Measurements from ENCODE around the gene RPAP3.
A peak's percentile ranks its signal among the peaks of the same experiment; 100 is the strongest.

Gene RPAP3

DNA sequence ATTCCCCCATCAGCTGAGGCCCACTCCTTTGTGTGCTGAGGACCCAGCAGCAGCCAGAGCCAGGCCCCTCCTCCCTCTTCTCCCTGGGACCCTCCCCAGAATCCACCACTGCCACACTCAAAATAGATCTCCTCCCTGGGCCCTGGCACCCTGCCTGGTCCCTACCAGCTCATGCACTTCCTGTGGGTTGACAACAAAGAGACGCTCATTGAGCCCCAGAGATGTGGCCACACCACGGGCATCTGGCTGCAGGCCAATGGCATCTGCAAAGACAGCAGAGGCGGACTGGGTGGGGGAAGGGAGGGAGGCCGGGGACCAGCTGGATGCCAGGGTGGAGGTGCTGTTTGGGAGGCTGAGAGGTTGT is 35.5 kb upstream of the RPAP3 start:
- Histone ChIP-seq H3K9me3 (ENCODE audit: control insufficient read depth, insufficient read depth, low read length) (no peaks in the 10 kb centered on the region), H3K27ac (ENCODE audit: low read depth, low read length) (no peak overlapping the region), H3K9ac (ENCODE audit: low read depth, low read length) (no peak overlapping the region), H3K36me3 (ENCODE audit: control insufficient read depth, insufficient read depth, low read length) (no peaks in the 10 kb centered on the region), H3K4me3 (ENCODE audit: low read depth, low read length) (no peak overlapping the region), H3K4me1 (ENCODE audit: control insufficient read depth, insufficient read depth, low read length) (peaks cover 2% of the 10 kb centered on the region; the same call in 1 of the 2 replicates), H3K27me3 (ENCODE audit: control insufficient read depth, insufficient read depth, low read length) (no peaks in the 10 kb centered on the region)

DNA sequence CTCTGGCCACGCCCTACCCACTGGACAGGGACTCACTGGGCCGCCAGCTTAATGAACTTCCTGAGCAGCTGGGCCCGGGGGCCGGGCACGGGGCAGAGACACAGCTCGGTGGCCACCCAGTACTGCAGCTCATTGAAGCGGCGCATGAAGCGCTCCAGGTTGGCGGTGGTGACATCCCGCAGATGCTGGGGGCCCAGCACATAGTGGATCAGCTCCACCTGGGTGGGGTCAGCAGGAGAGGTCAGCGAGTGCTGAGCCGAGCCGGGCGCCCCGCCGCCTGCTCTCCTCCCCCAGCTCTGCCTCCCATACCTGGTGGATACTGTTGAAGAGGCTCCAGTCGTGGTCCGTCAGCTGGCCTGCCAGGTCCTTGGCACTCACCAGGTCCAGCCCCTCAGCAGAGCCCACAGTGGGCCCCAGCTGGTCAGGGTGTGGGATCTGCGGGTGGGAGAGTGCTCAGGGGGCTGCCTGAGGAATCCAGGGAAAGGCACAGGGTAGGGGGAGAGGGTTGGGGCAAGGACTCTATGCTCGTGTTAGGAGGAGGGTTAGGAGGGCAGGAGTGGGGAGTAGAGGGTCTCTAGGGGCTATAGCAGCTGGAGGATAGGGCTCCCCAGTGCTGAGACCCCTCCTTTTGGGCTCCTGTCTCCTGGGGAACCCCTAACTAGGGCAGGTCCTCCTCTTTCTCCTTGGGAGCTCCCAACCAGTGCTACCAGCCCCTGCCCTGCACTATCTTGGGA is 34.9 kb upstream of the RPAP3 start:
- Histone ChIP-seq H3K9me3 (ENCODE audit: control insufficient read depth, insufficient read depth, low read length) (no peaks in the 10 kb centered on the region), H3K4me1 (ENCODE audit: control insufficient read depth, insufficient read depth, low read length) (peaks cover 2% of the 10 kb centered on the region; the same call in 1 of the 2 replicates), H3K4me3 (ENCODE audit: low read depth, low read length) (no peak overlapping the region), H3K27me3 (ENCODE audit: control insufficient read depth, insufficient read depth, low read length) (no peaks in the 10 kb centered on the region), H3K27ac (ENCODE audit: low read depth, low read length) (no peak overlapping the region), H3K36me3 (ENCODE audit: control insufficient read depth, insufficient read depth, low read length) (no peaks in the 10 kb centered on the region), H3K9ac (ENCODE audit: low read depth, low read length) (no peak overlapping the region)

DNA sequence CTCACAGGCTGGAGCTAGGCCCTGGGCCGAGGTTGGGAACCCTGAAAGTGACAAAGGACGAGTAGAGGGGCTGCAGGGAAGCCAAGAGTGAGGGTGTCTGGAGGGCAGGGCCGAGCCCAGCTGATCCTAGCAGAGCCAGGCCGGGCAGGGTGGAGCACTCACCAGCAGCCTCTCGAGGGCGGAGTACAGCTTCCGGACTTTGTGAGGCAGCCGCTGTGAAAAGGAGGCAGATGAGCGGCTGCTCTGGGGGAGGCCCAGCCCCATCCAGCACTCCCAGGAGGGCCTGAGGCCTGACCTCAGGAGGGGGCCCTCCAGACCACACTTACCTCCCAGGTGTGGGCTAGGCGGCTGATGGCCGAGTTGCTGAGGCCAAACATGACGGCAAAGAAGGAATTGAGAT is 34.1 kb upstream of the RPAP3 start:
- Histone ChIP-seq H3K4me1 (ENCODE audit: control insufficient read depth, insufficient read depth, low read length) (peaks cover 7% of the 10 kb centered on the region), H3K27me3 (ENCODE audit: control insufficient read depth, insufficient read depth, low read length) (no peaks in the 10 kb centered on the region), H3K9me3 (ENCODE audit: control insufficient read depth, insufficient read depth, low read length) (no peaks in the 10 kb centered on the region), H3K27ac (ENCODE audit: low read depth, low read length) (no peak overlapping the region), H3K4me3 (ENCODE audit: low read depth, low read length) (no peak overlapping the region), H3K9ac (ENCODE audit: low read depth, low read length) (no peak overlapping the region), H3K36me3 (ENCODE audit: control insufficient read depth, insufficient read depth, low read length) (no peaks in the 10 kb centered on the region)

DNA sequence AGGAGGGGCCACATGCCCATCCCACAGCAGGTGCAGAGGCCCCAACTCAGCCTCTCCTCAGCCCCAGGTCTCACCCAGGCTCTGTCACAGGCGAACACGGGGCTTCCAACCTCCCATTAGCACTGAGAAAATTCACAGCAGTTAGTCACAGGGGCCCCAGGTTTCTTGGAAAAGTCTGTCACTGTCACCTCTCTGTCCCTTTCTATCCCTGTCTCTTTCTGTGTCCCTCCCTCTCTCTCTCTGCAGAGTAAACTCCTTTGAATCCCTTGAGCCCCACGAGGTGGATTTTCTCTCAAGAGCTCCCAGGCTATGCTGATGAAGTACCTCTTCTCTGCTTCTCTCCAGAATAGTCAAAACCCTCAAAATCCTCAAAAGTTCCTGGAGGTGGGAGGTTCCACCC is 33.5 kb upstream of the RPAP3 start:
- no peaks in the 10 kb centered on the region for H3K27me3 ChIP-seq (ENCODE audit: control insufficient read depth, insufficient read depth, low read length)
- H3K36me3 ChIP-seq (ENCODE audit: control insufficient read depth, insufficient read depth, low read length), result no peaks in the 10 kb centered on the region
- peaks cover 14% of the 10 kb centered on the region for H3K4me1 ChIP-seq (ENCODE audit: control insufficient read depth, insufficient read depth, low read length)
- H3K9me3 ChIP-seq (ENCODE audit: control insufficient read depth, insufficient read depth, low read length), result no peaks in the 10 kb centered on the region
- H3K9ac ChIP-seq (ENCODE audit: low read depth, low read length), result no peak overlapping the region
- no peak overlapping the region for H3K27ac ChIP-seq (ENCODE audit: low read depth, low read length)
- H3K4me3 ChIP-seq (ENCODE audit: low read depth, low read length), result no peak overlapping the region

DNA sequence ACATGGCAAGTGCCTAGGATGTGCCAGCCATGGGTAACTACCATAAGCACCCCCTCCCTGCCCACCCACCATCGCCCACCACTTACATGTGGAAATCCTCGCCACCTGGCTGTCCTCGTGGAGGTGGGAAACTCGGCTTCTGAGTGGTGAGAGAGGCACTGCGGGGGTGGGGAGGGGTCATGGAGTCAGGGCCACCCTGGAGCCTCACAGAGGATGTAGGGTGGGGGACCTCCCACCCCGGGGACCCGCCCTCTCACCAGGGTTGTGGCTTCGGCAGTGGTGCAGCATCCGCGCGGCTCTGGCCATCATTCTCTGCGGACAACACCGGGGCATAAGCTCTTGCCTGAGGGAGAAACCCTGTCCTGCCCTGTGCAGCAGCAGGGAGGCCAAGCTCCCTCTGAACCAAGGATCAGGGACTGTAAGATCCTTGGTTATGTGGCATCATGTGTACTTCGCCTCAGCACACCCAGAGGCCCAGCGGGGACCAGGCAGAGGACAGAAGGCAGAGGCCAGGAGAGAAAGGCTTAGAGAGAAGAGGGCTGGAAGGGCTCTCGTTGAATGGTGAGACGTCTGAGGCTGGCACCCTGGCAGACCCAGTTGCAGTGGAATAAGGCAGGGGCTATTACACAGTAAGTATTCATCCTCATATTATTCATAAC is 32.2 kb upstream of the RPAP3 start:
- no peak overlapping the region for H3K9ac ChIP-seq (ENCODE audit: low read depth, low read length)

DNA sequence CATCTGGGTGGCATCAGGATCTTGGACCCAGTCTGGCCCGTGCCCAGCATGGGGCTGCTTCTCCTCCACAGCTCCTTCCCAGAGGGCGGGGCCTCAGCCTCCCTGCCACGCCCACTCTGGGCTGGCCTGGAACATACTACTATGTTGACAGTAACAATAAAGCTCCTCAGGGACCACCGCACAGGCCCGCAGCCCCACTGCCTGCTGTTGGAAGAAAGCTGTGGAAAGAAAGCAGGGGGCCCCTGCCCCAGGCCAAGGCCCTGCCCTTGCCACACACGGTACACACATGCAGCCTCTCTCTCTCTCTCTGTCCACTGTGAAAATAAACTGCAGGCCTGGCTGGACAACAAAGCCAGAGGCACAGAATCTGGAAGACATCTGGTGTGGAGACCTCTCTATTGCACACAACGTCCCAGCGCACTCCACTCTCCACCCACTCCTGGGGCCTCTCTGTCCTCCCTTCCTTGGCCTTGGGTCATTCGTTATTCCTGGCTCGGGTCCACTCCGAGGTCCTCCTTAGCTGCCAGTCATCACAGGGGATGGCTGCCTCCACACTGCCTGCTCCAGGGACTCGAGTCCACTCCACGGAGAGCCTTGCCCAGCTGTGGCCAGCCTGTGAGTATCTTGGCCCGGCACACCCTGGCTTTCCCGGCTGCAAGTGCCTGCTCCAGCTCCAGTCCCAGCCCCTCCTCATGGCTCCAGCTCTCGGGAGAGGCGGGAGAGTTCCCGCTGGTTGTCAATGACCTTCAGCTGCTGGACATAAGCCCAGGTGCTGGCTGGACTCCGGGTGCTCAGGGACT is 31.2 kb upstream of the RPAP3 start:
- H3K9me3 ChIP-seq (ENCODE audit: control insufficient read depth, insufficient read depth, low read length), result no peaks in the 10 kb centered on the region
- H3K27ac ChIP-seq (ENCODE audit: low read depth, low read length), result no peak overlapping the region
- H3K4me3 ChIP-seq (ENCODE audit: low read depth, low read length), result no peak overlapping the region
- H3K36me3 ChIP-seq (ENCODE audit: control insufficient read depth, insufficient read depth, low read length), result no peaks in the 10 kb centered on the region
- H3K4me1 ChIP-seq (ENCODE audit: control insufficient read depth, insufficient read depth, low read length), result peaks cover 14% of the 10 kb centered on the region
- no peaks in the 10 kb centered on the region for H3K27me3 ChIP-seq (ENCODE audit: control insufficient read depth, insufficient read depth, low read length)
- H3K9ac ChIP-seq (ENCODE audit: low read depth, low read length), result no peak overlapping the region

More for the DNA sequence above, 32.2 kb upstream of the RPAP3 start:
- peaks cover 14% of the 10 kb centered on the region for H3K4me1 ChIP-seq (ENCODE audit: control insufficient read depth, insufficient read depth, low read length)
- H3K27me3 ChIP-seq (ENCODE audit: control insufficient read depth, insufficient read depth, low read length), result no peaks in the 10 kb centered on the region
- no peak overlapping the region for H3K4me3 ChIP-seq (ENCODE audit: low read depth, low read length)
- H3K36me3 ChIP-seq (ENCODE audit: control insufficient read depth, insufficient read depth, low read length), result no peaks in the 10 kb centered on the region
- no peak overlapping the region for H3K27ac ChIP-seq (ENCODE audit: low read depth, low read length)
- no peaks in the 10 kb centered on the region for H3K9me3 ChIP-seq (ENCODE audit: control insufficient read depth, insufficient read depth, low read length)

DNA sequence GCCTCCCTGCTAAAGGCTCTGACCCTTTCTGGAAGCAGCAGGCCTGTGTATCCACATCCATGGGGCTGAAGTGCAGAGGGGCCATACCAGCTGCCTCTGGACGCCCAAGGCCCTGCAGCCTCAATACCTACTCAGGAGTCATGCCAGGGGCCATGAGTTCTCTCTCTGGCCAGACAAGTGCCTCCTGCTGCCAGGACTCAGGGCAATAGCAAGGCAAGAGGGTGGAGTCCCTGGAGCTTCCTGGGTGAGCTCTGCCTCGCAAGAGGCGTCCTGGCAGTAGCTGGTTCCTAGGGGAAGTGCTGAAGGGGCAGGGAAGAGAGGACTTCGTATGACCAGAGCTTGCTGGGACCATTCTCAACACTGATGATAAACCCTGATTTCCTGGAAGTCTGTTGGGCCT is 30.4 kb upstream of the RPAP3 start:
- Histone ChIP-seq H3K9me3 (ENCODE audit: control insufficient read depth, insufficient read depth, low read length) (no peaks in the 10 kb centered on the region), H3K4me3 (ENCODE audit: low read depth, low read length) (no peak overlapping the region), H3K9ac (ENCODE audit: low read depth, low read length) (no peak overlapping the region), H3K4me1 (ENCODE audit: control insufficient read depth, insufficient read depth, low read length) (peaks cover 14% of the 10 kb centered on the region), H3K27me3 (ENCODE audit: control insufficient read depth, insufficient read depth, low read length) (no peaks in the 10 kb centered on the region), H3K27ac (ENCODE audit: low read depth, low read length) (no peak overlapping the region), H3K36me3 (ENCODE audit: control insufficient read depth, insufficient read depth, low read length) (no peaks in the 10 kb centered on the region)

DNA sequence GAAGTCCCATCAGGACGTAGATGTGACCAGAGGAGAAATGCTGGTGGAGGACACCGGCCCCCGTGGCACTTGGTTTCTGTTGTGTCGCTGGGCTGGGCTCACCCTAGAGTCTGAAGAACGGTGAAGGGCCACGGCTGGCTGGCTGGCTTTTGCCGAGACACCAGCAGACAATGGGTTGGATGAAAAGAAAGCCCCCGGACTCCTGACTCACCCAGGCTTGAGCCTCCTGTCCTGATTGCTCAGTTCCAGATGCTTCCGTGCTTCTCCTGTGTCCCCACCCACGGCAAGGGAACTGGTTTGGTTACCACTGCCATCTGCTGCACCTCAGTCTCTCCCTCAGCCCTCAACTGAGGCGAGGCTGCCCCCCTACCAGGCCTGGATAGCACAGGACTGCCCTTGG is 29.8 kb upstream of the RPAP3 start:
- Histone ChIP-seq H3K4me1 (ENCODE audit: control insufficient read depth, insufficient read depth, low read length) (peaks cover 14% of the 10 kb centered on the region), H3K9ac (ENCODE audit: low read depth, low read length) (no peak overlapping the region), H3K36me3 (ENCODE audit: control insufficient read depth, insufficient read depth, low read length) (no peaks in the 10 kb centered on the region), H3K4me3 (ENCODE audit: low read depth, low read length) (no peak overlapping the region), H3K27me3 (ENCODE audit: control insufficient read depth, insufficient read depth, low read length) (no peaks in the 10 kb centered on the region), H3K27ac (ENCODE audit: low read depth, low read length) (no peak overlapping the region), H3K9me3 (ENCODE audit: control insufficient read depth, insufficient read depth, low read length) (no peaks in the 10 kb centered on the region)

DNA sequence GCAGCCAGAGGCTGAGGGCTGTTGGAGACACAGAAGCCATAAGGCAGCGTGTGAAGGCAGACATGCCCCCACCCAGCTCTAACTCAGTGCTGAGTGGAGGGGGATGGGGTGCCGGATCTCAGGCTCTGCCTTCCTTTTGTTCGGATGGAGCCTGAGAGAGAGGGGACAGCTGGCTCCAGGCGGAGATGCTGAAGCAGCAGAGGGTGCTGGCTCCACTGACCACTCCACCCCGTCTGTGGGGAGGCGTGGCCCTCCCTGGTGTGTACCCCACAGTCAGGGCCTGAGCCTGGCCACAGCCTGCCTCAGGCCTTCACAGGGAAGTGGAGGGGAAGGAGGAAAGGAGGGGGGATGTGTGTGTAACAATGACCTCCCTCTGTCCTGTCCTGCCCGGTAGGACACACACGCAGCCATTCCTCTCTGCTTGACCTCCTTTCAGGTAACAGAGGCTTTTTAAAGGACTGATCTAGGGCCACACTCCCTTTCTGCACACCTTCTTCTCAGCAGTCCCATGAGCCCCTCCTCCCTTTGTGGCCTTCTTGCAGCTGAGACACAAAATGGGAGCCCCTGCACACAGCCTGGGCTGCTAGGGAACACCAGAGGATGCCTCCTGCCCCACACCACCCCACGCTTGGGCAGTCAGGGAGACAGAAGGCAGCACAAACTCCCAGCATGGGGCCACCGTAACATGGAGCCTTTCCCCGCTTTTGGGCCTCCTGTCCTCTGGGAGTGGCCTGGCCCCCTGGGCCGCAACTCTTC is 29.1 kb upstream of the RPAP3 start:
- no peaks in the 10 kb centered on the region for H3K27me3 ChIP-seq (ENCODE audit: control insufficient read depth, insufficient read depth, low read length)
- H3K9ac ChIP-seq (ENCODE audit: low read depth, low read length), result peak overlapping the region; percentile 10; the same call in 1 of the 2 replicates
- peaks cover 14% of the 10 kb centered on the region for H3K4me1 ChIP-seq (ENCODE audit: control insufficient read depth, insufficient read depth, low read length)
- no peak overlapping the region for H3K4me3 ChIP-seq (ENCODE audit: low read depth, low read length)
- H3K36me3 ChIP-seq (ENCODE audit: control insufficient read depth, insufficient read depth, low read length), result no peaks in the 10 kb centered on the region
- H3K27ac ChIP-seq (ENCODE audit: low read depth, low read length), result peak overlapping the region; percentile 7
- H3K9me3 ChIP-seq (ENCODE audit: control insufficient read depth, insufficient read depth, low read length), result no peaks in the 10 kb centered on the region

DNA sequence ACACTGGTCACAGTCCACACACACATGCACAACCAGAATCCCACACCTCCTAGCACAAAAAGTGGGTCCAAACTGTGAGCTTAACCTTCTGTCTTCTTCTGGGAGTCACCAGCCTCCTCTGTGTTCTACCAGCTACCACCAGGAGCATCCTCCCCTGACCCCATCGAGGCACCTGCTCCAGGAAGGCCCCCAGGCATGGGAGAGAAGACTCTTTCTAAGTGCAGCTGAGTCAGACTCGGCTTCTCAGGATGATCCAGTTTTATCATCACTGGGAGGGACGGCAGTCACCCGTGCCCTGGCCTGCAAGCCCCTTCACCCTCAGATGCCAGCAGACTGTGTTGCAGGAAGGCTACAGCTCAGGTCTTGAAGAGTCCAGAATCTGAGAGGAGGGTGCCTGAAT is 27.3 kb upstream of the RPAP3 start:
- Histone ChIP-seq H3K9me3 (ENCODE audit: control insufficient read depth, insufficient read depth, low read length) (no peaks in the 10 kb centered on the region), H3K9ac (ENCODE audit: low read depth, low read length) (no peak overlapping the region), H3K27ac (ENCODE audit: low read depth, low read length) (no peak overlapping the region), H3K27me3 (ENCODE audit: control insufficient read depth, insufficient read depth, low read length) (no peaks in the 10 kb centered on the region), H3K4me3 (ENCODE audit: low read depth, low read length) (no peak overlapping the region), H3K36me3 (ENCODE audit: control insufficient read depth, insufficient read depth, low read length) (no peaks in the 10 kb centered on the region), H3K4me1 (ENCODE audit: control insufficient read depth, insufficient read depth, low read length) (peaks cover 14% of the 10 kb centered on the region)

Measured in HUES48 (cell line).